Astrocyte (in vitro differentiated cells and primary cell): ENCODE results near the gene GFER. TPM values are rescaled to one million over a fixed set of nuclear protein-coding genes. Genes with fewer than 3 reads are reported as not detected.

ENCODE experiments used
- DNase-seq: peaks from one replicate; pipeline ENCODE4 v3.0.0-alpha.2; 2010; ENCODE audit warnings: low read depth
- FAIRE-seq: peaks from 2 replicates; lab custom pipeline; 2011; peaks lifted over from hg19 to GRCh38; lab: Jason Lieb, UNC
- H2AFZ ChIP-seq: 2 replicates; pipeline ENCODE4 v1.6.0; 2012; ENCODE audit warnings: low read depth, low read length, inconsistent platforms
- H3K27ac ChIP-seq: 2 replicates; pipeline ENCODE4 v1.5.1; 2011; ENCODE audit warnings: low read depth, low read length, inconsistent platforms
- H3K27me3 ChIP-seq: 2 replicates; pipeline ENCODE4 v1.6.0; 2011; ENCODE audit warnings: low read length, inconsistent platforms; ENCODE audit not compliant: insufficient read depth
- H3K36me3 ChIP-seq: 2 replicates; pipeline ENCODE4 v1.5.1; 2011; ENCODE audit warnings: low read length, inconsistent platforms; ENCODE audit not compliant: insufficient read depth
- H3K4me1 ChIP-seq: 2 replicates; pipeline ENCODE4 v1.5.1; 2011; ENCODE audit warnings: low read length, inconsistent platforms; ENCODE audit not compliant: insufficient read depth
- H3K4me2 ChIP-seq: 2 replicates; pipeline ENCODE4 v1.6.0; 2012; ENCODE audit warnings: low read length, inconsistent platforms
- H3K4me3 ChIP-seq: 2 replicates; pipeline ENCODE4 v1.5.1; 2011; ENCODE audit warnings: low read depth, mild to moderate bottlenecking, low read length, inconsistent platforms; ENCODE audit not compliant: insufficient read depth
- H3K79me2 ChIP-seq: 2 replicates; pipeline ENCODE4 v1.6.0; 2012; ENCODE audit warnings: mild to moderate bottlenecking, low read length, inconsistent platforms; ENCODE audit not compliant: insufficient read depth
- H3K9ac ChIP-seq: 2 replicates; pipeline ENCODE4 v1.6.0; 2012; ENCODE audit warnings: mild to moderate bottlenecking, low read length, inconsistent platforms
- H3K9me3 ChIP-seq: 2 replicates; pipeline ENCODE4 v1.5.1; 2012; ENCODE audit warnings: low read depth, mild to moderate bottlenecking, low read length, inconsistent platforms; ENCODE audit not compliant: insufficient read depth
- H4K20me1 ChIP-seq: 2 replicates; pipeline ENCODE4 v1.6.0; 2012; ENCODE audit warnings: low read length, inconsistent platforms; ENCODE audit not compliant: insufficient read depth
- H3K27ac Mint-ChIP-seq: one replicate; pipeline ENCODE4 v1.8.0; 2021; ENCODE audit warnings: mild to moderate bottlenecking, mixed read lengths; ENCODE audit not compliant: unreplicated experiment
- H3K27me3 Mint-ChIP-seq: one replicate; pipeline ENCODE4 v1.8.0; 2021; ENCODE audit warnings: low read depth, mixed read lengths; ENCODE audit not compliant: unreplicated experiment
- H3K36me3 Mint-ChIP-seq: one replicate; pipeline ENCODE4 v1.8.0; 2021; ENCODE audit warnings: low read depth, mixed read lengths; ENCODE audit not compliant: unreplicated experiment
- H3K4me1 Mint-ChIP-seq: one replicate; pipeline ENCODE4 v1.8.0; 2021; ENCODE audit warnings: low read depth, mixed read lengths; ENCODE audit not compliant: unreplicated experiment
- H3K4me3 Mint-ChIP-seq: one replicate; pipeline ENCODE4 v1.8.0; 2021; ENCODE audit warnings: mild to moderate bottlenecking, moderate library complexity, mixed read lengths; ENCODE audit not compliant: unreplicated experiment
- H3K9me3 Mint-ChIP-seq: one replicate; pipeline ENCODE4 v1.8.0; 2021; ENCODE audit warnings: mild to moderate bottlenecking, mixed read lengths; ENCODE audit not compliant: unreplicated experiment
- CTCF ChIP-seq: IDR thresholded peaks from 2 replicates; pipeline ENCODE4 v1.5.1; 2011; ENCODE audit warnings: low read depth, mild to moderate bottlenecking, inconsistent platforms, low read length, moderate library complexity; ENCODE audit not compliant: insufficient read depth
- EZH2 ChIP-seq: IDR thresholded peaks from 2 replicates; pipeline ENCODE4 v1.6.1; 2012; ENCODE audit warnings: mild to moderate bottlenecking, low read length, inconsistent platforms; ENCODE audit not compliant: insufficient read depth
- total RNA-seq: library from RNA; stranded (reverse); gene quantifications from 2 replicates; pipeline ENCODE4 v1.2.1, GENCODE V29; 2021

Gene GFER
- total RNA-seq, 1 donor from 2014 or later, result 30.4 TPM

GRCh38 chr16:1990351-1991134 lies 6.5 kb downstream of the GFER start:
- H3K9me3 ChIP-seq, result peaks cover 3% of the 10 kb centered on the region
- H3K4me1 ChIP-seq, result peaks cover 13% of the 10 kb centered on the region
- peaks cover 3% of the 10 kb centered on the region for H3K36me3 Mint-ChIP-seq
- peaks cover 9% of the 10 kb centered on the region for H4K20me1 ChIP-seq
- H3K27ac ChIP-seq, result no peak overlapping the region
- H3K9me3 Mint-ChIP-seq, result no peaks in the 10 kb centered on the region
- no peaks in the 10 kb centered on the region for H3K4me1 Mint-ChIP-seq
- H3K27me3 ChIP-seq, result peaks cover 25% of the 10 kb centered on the region
- peaks cover 5% of the 10 kb centered on the region for H3K36me3 ChIP-seq
- H3K9ac ChIP-seq, result no peak overlapping the region
- DNase-seq, result no peak
- H3K27ac Mint-ChIP-seq, result no peak overlapping the region
- no peak overlapping the region for H3K4me3 Mint-ChIP-seq
- no peak overlapping the region for H3K4me3 ChIP-seq
- TF ChIP-seq CTCF, result no peak
- TF ChIP-seq EZH2, result peak; percentile 99
- peak overlapping the region; percentile 34 for H2AFZ ChIP-seq
- H3K79me2 ChIP-seq, result peaks cover 7% of the 10 kb centered on the region
- peaks cover 17% of the 10 kb centered on the region for H3K27me3 Mint-ChIP-seq
- FAIRE-seq, result no peak
- peak overlapping the region; percentile 30 for H3K4me2 ChIP-seq

- peaks cover 25% of the 10 kb centered on the region for H3K27me3 ChIP-seq
- Mint-ChIP-seq H3K9me3 (no peaks in the 10 kb centered on the region), H3K4me1 (no peaks in the 10 kb centered on the region), H3K27ac (peak overlapping the region; percentile 68), H3K27me3 (peaks cover 17% of the 10 kb centered on the region), H3K36me3 (peaks cover 3% of the 10 kb centered on the region), H3K4me3 (no peak overlapping the region)
- H3K27ac ChIP-seq, result no peak overlapping the region
- H3K79me2 ChIP-seq, result peaks cover 1% of the 10 kb centered on the region
- DNase-seq (no peak), FAIRE-seq (no peak)
- H3K4me3 ChIP-seq, result no peak overlapping the region
- peaks cover 13% of the 10 kb centered on the region for H3K4me1 ChIP-seq
- H3K4me2 ChIP-seq, result no peak overlapping the region
- peaks cover 3% of the 10 kb centered on the region for H4K20me1 ChIP-seq
- H3K9me3 ChIP-seq, result peaks cover 3% of the 10 kb centered on the region
- H3K36me3 ChIP-seq, result peaks cover 5% of the 10 kb centered on the region
- TF ChIP-seq EZH2 (peak; percentile 78), CTCF (no peak)
- H3K9ac ChIP-seq, result no peak overlapping the region
- H2AFZ ChIP-seq, result no peak overlapping the region
Measured at GRCh38 chr16:1991135-1991551, 7.2 kb downstream of the GFER start.

- peaks cover 17% of the 10 kb centered on the region for H3K27me3 Mint-ChIP-seq
- Histone ChIP-seq H3K27ac (no peak overlapping the region), H2AFZ (peak overlapping the region; percentile 93), H3K36me3 (peaks cover 2% of the 10 kb centered on the region), H3K4me3 (no peak overlapping the region), H3K4me2 (peak overlapping the region; percentile 77), H3K27me3 (peaks cover 25% of the 10 kb centered on the region), H3K9me3 (peaks cover 3% of the 10 kb centered on the region), H4K20me1 (peaks cover under 1% of the 10 kb centered on the region), H3K4me1 (peaks cover 13% of the 10 kb centered on the region), H3K79me2 (no peaks in the 10 kb centered on the region), H3K9ac (no peak overlapping the region)
- FAIRE-seq (no peak), DNase-seq (no peak)
- peak overlapping the region; percentile 58 for H3K4me3 Mint-ChIP-seq
- peaks cover 2% of the 10 kb centered on the region for H3K36me3 Mint-ChIP-seq
- H3K9me3 Mint-ChIP-seq, result no peaks in the 10 kb centered on the region
- no peaks in the 10 kb centered on the region for H3K4me1 Mint-ChIP-seq
- peak overlapping the region; percentile 68 for H3K27ac Mint-ChIP-seq
- no peak for TF ChIP-seq CTCF
- no peak for TF ChIP-seq EZH2
Measured at GRCh38 chr16:1991588-1991947, 7.6 kb downstream of the GFER start.
